Anterior cingulate cortex (tissue), 58 donors: ENCODE measurements around the gene SRGAP2C.
A peak's percentile ranks its signal among the peaks of the same experiment; 100 is the strongest.
"Not testable (repeated sequence)": the region's sequence is repeated elsewhere in the genome, so short reads cannot be mapped to it uniquely, and the experiment has no call there.

ENCODE experiments used
- DNase-seq, 58 donors: peaks; one replicate each; lab custom pipeline; 2025; lab: John Stamatoyannopoulos, UW

SRGAP2C gene

GRCh38 chr1:121185140-121185708 lies 449 bp downstream of the SRGAP2C start:
- not testable (repeated sequence) for DNase-seq

- not testable (repeated sequence) for DNase-seq
These were observed 1.4 kb downstream of the SRGAP2C start for GRCh38 chr1:121186191-121186590.

GRCh38 chr1:121187914-121188313 lies 3.1 kb downstream of the SRGAP2C start:
- DNase-seq, result not testable (repeated sequence)

GRCh38 chr1:121192512-121192911 lies 7.7 kb downstream of the SRGAP2C start:
- DNase-seq, result not testable (repeated sequence)

- DNase-seq, result not testable (repeated sequence)
These were observed 12.5 kb downstream of the SRGAP2C start for GRCh38 chr1:121197095-121197882.

- not testable (repeated sequence) for DNase-seq
These were observed 15.0 kb downstream of the SRGAP2C start for GRCh38 chr1:121199763-121200162.

GRCh38 chr1:121200232-121200631 lies 15.5 kb downstream of the SRGAP2C start:
- not testable (repeated sequence) for DNase-seq

GRCh38 chr1:121200985-121201981 lies 16.5 kb downstream of the SRGAP2C start:
- not testable (repeated sequence) for DNase-seq

- not testable (repeated sequence) for DNase-seq
These were observed 18.2 kb downstream of the SRGAP2C start for GRCh38 chr1:121202986-121203385.

- DNase-seq, result peak in 1 of 58 donors; percentile 1
These were observed 21.3 kb downstream of the SRGAP2C start for GRCh38 chr1:121205786-121206711.

- DNase-seq, result not testable (repeated sequence)
These were observed 22.6 kb downstream of the SRGAP2C start for GRCh38 chr1:121207328-121207727.

GRCh38 chr1:121208375-121208774 lies 23.6 kb downstream of the SRGAP2C start:
- not testable (repeated sequence) for DNase-seq

- not testable (repeated sequence) for DNase-seq
These were observed 26.0 kb downstream of the SRGAP2C start for GRCh38 chr1:121210778-121211177.

- not testable (repeated sequence) for DNase-seq
These were observed 28.7 kb downstream of the SRGAP2C start for GRCh38 chr1:121213491-121213890.

- not testable (repeated sequence) for DNase-seq
These were observed 29.9 kb downstream of the SRGAP2C start for GRCh38 chr1:121214544-121215156.

GRCh38 chr1:121215699-121216417 lies 31.1 kb downstream of the SRGAP2C start:
- DNase-seq, result not testable (repeated sequence)

GRCh38 chr1:121216676-121217075 lies 31.9 kb downstream of the SRGAP2C start:
- DNase-seq, result not testable (repeated sequence)

GRCh38 chr1:121221770-121222169 lies 37.0 kb downstream of the SRGAP2C start:
- DNase-seq, result not testable (repeated sequence)
